HG03060 (cell line): ENCODE results near the gene TMPRSS2.

Source experiments
- ATAC-seq: cut with Tn5 transposase; IDR thresholded peaks from one replicate; pipeline ENCODE4 v1.9.1; 2021; ENCODE audit warnings: low read depth, moderate number of reproducible peaks; ENCODE audit not compliant: unreplicated experiment

Gene TMPRSS2

DNA sequence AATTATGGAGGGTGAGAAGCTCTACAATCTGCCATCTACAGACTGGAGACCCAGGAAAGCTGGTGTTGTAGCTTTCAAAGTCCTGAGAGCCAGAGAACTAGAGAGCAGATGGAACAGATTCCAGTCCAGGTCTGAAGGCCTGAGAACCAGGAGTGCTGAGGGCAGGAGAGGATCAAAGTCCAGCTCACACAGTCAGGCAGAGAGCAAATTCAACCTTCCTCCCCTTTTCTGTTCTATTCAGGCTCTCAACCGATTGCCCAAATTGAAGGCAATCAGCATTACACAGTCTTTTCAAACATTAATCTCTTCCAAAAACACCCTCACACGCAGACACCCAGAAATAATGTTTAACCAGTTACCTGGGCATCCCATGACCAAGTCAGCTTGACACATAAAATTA is 2.5 kb upstream of the TMPRSS2 start:
- no peak for ATAC-seq

DNA sequence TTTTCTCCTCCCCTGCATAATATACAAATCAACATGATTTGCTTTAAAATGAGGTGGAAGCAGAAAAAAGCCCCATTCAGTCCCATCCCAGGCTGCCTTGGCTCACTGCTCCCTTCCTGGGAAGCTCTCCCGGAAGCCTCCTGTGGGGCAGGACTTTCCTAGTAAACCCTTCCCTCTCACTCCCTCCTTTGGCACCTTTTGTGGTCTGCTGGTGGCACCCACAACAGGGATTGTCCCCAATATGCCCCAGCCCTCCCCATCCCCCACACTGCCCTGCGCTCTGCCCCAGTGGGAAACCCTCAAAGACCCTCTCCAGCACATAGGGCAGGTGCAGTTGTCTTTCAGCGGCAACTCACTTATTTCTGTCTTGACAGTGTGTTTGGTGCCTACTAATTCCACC is 1.8 kb upstream of the TMPRSS2 start:
- ATAC-seq, result no peak

DNA sequence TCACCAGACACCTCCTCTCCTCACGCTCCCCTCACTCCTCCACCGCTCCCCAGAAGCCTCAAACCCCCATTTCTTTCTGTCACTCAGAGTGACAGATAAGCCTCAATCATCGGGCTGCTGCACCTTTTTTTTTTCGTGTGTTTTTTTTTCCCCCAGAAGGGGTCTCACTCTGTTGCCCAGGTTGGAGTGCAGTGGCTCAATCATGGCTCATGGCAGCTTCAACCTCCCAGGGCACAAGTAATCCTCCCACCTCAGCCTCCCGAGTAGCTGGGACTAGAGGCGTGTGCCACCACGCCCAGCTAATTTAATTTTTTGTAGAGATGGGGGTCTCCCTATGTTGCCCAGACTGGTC is 1.2 kb upstream of the TMPRSS2 start:
- ATAC-seq, result no peak

DNA sequence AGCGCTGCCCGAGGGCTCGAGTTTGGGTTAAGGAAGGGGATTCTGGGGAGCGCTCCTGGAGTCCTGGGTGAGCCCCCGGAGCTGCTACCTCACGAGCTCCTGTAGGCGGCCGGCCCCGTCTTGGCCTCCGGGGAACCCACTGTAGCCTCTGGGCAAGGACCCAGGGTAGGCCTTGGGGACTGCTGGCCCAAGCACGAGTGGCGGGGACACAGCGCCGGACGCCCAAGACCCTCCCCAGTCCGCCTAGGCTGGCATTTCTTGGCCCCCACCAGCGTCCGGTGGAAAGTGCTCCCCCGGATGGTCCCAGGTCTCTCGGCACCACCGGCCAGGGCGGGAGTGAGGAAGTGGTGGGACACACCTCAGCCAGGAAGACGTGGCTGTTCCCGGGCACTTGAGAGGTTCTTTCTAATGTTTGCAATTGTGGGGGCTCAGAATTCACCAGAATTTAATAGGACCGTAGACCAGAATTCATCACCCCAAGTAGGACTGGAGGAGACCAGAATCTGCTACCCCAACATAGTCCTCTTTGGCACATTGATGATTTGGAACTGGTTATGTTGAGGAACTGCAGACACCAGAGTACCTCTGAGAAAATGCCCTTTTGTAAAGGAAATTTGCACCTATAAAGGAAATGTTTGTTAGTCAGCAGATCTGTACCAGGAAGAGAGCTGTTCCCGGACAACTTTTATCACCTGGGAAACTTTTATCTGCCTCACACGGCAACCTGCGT is 622 bp upstream of the TMPRSS2 start:
- ATAC-seq, result no peak

DNA sequence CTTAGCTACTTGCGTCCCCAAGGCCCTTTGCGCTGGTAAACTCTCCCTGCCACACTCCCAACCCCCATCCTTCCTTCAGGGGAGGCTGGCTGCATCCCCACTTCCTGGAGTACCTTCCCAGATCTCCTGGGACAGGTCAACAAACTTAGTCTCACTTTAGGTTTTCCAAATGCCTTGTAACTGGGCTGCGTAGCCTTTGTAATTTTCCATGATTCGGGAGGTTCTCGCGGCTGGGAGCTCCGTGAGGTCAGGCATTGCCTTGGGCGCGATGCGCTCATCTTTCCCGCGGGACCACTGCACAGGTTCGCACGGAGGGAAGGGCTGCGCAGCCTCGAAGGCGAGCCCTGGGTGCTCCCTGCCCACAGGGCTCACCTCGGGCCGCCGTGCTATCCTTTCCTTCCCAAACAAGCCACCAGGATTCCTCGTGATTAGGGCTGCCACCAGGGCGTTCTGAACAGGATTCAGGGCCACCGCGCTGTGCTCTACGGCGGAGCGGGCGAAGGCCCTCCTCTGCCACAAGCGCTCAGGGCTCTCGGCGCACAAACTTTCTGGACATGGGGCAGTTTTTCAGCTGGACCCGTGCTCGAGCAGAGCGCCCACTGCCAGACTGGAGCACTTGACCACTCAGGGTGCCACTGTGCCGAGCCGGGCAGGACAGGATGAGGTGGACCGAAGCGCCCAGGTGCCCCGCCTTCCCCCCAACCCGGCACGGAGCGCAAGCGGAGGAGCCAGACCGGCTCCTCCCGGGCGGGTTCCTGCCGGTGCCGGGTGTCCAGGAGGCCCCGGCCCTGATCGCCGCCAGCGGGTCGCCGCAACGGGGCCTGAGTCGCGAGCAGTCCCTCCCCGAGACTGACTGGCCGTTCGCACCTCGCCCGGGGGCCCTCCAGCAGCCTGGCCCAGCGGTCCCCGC is 1.1 kb downstream of the TMPRSS2 start:
- no peak for ATAC-seq

DNA sequence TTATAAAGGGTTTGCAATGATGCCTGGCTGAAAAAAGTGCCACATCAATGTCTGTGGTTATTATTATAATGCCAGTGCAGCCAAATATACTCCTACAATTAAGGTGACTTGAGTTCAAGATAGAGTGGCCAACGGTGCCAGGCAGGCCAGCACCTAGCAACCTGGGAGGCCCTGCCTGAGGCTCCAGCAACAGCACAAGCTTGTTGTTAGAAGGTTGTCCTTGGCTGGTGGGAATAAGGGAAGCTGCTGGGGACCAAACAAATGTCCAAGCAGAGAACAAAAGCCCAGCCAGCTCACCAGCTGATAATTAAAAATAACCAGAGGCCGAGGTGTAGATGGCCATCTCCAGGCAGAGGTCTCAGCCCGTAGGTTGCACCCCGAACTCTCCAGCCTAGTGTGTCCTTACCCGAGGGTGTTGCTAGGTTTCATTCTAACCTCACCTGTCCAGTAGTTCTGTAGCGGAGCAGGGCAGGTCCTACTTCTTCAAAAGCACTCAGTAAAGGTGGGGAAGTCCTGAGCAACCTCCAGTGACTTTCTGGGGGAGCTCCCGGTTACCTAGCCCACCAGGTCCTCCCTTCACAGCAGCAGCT is 1.9 kb downstream of the TMPRSS2 start:
- no peak for ATAC-seq

DNA sequence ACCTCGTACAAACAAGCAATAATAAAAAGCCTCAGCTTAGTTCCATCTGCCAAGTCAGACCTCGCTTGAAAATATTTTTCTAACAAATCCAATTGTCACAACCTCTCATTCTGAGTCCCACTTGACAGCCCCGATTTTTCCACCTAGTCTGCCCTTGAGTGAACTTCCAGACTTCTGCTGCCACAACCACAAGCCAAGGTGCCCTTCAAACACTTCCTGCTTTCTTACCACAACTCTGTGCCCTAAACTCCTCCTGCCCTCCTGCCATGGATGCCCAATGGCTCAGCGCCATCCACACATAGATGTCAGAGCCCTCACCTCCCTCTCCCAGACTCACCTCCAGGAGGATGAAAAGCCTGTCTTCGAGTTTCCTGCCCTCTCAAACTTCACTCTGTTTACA is 3.9 kb downstream of the TMPRSS2 start:
- no peak for ATAC-seq

DNA sequence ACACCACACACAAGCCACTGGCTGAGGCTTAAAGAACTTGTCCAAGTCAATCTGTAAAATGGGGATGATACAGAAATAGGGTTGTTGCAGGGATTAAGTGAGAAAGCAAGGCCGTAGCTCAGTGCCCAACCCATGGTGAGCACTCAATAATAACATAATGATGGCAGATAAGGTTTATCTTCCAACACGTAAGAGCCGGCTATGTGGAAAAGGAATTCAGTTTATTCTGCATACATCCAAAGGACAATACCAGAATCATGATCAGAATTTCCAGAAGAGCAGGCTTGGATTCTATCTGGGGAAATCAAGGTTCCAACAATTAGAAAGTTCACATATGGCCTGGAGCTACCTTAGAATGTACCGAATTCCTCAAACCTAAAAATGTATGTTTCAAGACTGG is 4.6 kb downstream of the TMPRSS2 start:
- ATAC-seq, result no peak

DNA sequence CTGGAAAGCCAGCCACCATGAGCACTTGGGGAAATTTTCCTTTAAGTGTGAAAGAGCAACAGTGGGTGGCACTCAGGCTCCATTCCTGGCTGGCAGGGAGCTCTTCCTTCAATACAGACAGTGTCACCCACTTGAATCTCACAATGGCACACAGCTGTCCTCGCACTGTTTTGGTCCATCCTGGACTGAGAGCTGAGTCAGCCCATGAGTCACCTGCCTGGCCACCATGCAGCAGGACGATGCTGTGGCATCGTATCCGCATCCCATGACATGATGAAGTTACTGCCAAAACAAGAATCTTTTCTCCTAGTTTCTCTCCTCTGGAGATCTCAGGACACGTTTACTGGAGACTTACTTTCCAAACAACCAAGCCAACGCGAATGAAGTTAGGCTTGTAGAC is 6.0 kb downstream of the TMPRSS2 start:
- ATAC-seq, result no peak

DNA sequence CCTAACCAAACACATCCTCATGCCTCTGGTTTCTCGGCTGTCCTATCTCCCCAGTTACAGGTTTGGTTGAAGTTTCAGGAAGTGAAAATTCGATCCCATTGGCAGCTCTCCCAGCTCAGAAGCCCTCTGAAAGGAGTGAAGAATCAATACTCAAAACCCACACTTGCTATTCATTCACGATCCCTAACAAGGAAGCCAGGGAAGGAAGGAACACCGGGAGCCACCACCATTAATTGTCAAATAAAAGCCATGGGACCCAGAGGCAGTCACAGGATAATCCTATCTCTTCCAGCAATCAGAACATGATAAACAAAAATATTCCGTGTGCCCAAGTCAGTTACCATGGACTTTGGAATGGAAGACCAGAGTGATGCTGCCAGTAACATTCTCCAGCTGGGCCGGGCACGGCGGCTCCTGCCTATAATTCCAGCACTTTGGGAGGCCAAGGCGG is 7.0 kb downstream of the TMPRSS2 start:
- no peak for ATAC-seq

DNA sequence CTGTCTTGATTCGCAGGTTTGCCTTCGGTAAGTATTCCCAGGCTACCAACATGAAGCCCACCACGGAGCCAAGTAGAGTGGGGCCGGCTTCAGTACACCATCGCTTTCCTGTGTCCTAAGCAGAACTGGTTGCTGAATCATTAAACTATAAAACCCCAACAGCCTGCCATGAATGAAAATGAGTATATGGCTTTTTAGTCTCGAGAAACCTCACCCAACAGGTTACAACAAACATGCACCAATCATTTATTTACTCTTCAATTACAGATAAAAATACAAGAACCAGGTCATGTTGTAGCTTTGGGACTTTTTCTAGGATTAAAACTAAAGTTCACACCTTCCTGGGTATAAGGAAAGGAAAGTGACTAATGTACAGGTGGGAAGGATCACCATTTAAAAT is 7.6 kb downstream of the TMPRSS2 start:
- ATAC-seq, result no peak

DNA sequence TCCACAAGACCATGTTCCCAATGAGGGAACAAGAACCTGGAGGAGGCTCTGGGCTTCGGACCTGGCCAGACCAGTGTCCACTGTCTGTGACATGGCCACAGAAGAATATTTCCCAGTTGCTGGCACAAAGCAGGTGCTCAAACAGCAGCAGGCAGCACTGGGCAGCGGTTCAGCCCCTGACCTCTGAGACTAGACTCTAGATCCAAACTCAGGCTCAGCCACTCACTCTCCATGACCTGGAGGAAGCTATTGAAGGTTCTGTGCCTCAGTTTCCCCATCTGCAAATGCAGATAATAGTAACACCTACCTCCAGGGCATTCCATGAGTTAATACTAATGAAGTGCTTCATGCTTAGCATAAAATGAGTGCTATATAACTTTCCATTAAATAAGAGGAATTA is 8.0 kb downstream of the TMPRSS2 start:
- ATAC-seq, result no peak

DNA sequence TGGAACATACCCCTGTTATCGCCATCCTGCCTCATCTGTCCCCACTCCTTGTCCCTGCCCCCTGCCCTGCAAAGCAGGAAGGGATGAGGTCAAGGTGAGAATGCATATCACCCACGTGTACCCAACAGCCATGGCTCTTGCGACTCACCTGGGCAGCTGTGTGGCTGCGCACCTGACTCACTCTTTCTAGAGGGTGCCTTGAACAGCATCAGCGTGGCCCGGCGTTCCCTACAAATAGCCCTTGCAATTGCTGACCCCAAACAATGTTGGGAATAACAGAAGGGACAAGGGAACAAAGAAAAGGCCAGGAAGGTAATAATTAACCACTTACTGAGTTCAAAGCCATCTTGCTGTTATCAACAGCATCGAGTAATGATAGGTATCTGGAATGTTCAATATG is 10.2 kb downstream of the TMPRSS2 start:
- ATAC-seq, result no peak

DNA sequence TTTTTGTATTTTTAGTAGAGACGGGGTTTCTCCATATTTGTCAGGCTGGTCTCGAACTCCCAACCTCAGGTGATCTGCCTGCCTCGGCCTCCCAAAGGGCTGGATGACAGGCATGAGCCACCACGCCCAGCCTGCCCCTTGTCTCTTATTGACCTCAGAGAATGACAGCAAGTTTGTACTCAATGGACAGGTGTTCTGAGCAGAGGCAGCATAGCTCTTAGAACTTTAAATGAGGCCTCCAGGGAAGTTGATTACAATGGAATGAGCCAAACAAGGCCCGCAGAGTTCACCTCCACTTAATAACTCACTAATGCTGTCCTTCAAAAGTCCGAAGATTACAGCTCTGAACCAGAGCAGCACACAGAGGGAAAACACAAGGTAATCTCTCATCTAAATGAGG is 10.9 kb downstream of the TMPRSS2 start:
- ATAC-seq, result no peak

DNA sequence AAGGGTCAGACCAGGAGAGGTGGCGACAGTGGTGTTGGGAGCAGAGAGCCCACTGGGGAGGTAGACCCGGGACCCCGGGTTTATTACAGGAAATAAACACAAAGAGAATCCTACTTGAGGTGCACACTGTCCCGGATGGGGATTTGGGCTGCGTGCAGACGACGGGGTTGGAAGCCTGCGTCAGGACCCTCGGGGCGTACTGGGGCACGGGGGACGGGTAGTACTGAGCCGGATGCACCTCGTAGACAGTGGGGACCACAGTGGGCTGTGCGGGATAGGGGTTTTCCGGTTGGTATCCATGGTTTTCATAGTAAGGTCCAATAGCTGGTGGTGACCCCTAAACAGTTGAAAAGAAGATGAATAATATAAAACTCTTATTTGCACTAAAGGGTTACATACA is 13.7 kb downstream of the TMPRSS2 start:
- no peak for ATAC-seq

DNA sequence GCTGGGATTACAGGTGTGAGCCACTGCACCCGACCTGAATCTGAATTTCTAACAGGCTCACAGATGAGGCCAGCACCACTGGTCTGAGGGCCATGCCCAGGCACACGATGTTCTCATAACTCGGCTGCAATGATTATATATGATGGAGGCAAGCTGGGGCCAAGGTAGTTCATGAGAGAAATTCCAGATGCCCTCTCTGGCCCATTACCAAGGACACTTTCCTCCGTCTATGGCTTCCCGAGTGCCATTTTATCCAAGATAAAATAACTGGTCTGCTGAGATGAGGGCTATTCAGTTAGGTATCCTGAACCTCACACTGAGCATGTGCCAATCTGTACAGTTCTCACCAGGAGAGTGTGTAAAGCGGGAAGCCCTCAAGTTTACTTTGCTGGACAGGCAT is 16.5 kb downstream of the TMPRSS2 start:
- ATAC-seq, result no peak

DNA sequence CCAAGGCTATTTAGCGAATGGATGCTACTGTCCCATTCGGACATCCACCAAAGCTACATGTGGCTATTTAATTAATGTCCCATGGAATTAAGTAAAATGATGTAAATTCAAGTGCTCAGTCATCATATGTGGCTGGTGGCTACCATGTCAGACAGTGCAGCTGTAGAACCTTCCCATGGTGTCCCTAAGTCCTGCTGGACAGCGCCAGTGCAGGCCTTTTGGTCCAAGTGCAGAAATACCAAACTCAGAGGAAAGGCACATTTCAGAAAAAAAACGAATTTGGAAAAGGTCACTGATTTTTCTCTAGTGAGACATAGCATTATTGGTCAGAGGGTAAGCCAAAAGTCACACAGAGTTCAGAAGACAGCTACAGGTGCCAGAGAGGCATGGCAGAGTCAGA is 17.6 kb downstream of the TMPRSS2 start:
- no peak for ATAC-seq

DNA sequence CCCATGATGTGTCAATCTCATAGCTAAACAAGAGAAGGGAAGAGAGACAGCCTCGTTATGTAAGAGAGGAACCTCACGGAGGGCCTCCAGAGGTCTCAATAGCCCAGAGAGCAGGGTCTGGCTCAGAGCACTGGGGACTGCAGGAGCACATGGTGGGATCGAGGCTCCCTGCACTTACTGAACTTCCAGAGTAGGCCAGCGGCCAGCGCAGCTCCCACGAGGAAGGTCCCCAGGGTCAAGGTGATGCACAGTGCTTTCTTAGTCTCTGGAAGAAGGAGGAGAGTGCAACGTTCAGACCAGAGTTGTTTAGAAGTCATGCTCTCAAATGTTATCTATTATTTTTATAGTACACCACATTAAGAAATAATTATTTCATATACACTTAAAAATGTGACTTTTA is 18.6 kb downstream of the TMPRSS2 start:
- ATAC-seq, result no peak

DNA sequence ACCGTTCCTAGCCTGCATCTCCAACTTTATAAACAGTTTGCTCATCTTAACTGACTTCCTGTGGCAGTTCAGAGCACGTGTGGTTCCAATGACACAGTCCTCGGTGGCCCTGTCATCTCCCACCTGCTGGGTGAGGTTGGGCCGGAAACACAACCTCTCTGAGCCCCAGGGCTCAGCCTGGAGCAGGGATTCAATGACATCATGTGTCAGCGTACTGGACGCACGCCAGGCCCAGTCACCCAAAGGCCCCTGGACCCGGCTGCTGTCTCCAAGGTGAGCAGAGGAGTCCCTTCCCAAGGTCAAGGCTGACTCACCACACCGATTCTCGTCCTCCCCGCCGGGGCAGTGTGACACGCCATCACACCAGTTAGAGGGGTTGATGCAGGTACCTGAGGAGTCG is 19.9 kb downstream of the TMPRSS2 start:
- ATAC-seq, result no peak

DNA sequence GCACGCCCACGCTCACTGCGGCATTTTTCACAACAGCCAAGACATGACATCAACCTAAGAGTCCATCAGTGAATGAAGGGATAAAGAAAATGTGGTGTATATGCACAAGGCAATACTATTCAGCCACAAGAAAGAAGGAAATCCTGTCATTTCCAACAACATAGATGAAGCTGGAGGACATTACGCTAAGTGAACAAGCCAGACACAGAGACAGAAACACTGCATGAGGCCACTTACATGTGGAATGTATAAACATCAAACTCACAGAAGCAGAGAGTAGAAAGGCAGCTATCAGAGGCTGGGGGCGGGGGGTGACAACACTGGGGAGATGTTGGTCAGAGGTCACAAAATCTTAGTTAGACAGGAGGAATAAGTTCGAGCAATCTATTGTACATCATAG is 20.9 kb downstream of the TMPRSS2 start:
- ATAC-seq, result no peak

DNA sequence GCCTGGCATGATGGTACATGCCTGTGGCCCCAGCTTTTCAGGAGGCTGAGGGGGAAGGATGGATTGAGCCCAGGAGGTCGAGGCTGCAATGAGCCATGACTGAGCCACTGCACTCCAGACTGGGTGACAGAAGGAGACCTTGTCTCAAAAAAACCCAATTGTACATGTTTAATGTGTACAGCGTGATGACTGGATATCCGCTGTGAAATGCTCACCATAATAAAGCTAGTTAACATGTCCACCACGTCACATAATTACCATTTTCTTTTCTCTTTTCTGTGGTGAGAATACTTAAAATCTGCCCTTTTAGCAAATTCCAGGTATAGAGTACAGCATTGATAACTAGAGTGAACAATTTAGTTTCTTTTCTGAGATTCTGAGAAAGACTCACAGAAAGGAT is 24.0 kb downstream of the TMPRSS2 start:
- ATAC-seq, result no peak

DNA sequence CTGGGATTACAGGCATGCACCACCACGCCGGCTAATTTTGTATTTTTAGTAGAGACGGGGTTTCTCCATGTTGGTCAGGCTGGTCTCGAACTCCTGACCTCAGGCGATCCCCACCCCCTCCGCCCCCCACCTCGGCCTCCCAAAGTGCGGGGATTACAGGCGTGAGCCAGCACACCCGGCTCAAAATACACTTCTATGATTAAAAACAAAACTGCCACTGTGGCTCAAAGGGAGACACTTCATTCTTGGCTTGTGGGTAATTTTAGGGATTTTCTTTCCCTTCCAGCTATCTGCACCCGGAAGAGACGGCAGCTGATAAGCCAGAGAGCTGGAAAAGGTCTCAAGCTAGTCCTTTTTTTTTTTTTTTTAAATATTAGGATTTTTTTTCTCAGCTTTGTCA is 24.5 kb downstream of the TMPRSS2 start:
- ATAC-seq, result no peak
